ENCODE measurements around the gene ROR1. TPM values are rescaled to one million over a fixed set of nuclear protein-coding genes. Genes with fewer than 3 reads are reported as not detected.

ROR1 gene
- total RNA-seq, 4 donors from 2014 or later, result 10.6 to 21.7 (median 15.1) TPM

GRCh38 chr1:63748641-63749040, 25.2 kb upstream of the ROR1 start:
- H3K4me3 ChIP-seq, result no peak overlapping the region
- no peaks in the 10 kb centered on the region for H3K27me3 ChIP-seq
- 90% methylated on average over 5 of the region's 5 CpGs for WGBS
- H3K36me3 ChIP-seq, result no peaks in the 10 kb centered on the region
- H3K9me3 ChIP-seq, result no peaks in the 10 kb centered on the region
- no peak for DNase-seq (ENCODE audit: low spot score in 2 of 2)
- no peak overlapping the region for H3K27ac ChIP-seq
- no peaks in the 10 kb centered on the region for H3K4me1 ChIP-seq
- TF ChIP-seq POLR2AphosphoS5 (IDR thresholded peaks at IDR 0.05) (no peak), POLR2A (IDR thresholded peaks at IDR 0.05) (no peak), EP300 (IDR thresholded peaks at IDR 0.05) (no peak)
- TF ChIP-seq, protein P1, sequence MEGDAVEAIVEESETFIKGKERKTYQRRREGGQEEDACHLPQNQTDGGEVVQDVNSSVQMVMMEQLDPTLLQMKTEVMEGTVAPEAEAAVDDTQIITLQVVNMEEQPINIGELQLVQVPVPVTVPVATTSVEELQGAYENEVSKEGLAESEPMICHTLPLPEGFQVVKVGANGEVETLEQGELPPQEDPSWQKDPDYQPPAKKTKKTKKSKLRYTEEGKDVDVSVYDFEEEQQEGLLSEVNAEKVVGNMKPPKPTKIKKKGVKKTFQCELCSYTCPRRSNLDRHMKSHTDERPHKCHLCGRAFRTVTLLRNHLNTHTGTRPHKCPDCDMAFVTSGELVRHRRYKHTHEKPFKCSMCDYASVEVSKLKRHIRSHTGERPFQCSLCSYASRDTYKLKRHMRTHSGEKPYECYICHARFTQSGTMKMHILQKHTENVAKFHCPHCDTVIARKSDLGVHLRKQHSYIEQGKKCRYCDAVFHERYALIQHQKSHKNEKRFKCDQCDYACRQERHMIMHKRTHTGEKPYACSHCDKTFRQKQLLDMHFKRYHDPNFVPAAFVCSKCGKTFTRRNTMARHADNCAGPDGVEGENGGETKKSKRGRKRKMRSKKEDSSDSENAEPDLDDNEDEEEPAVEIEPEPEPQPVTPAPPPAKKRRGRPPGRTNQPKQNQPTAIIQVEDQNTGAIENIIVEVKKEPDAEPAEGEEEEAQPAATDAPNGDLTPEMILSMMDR (IDR thresholded peaks at IDR 0.05), result no peak

GRCh38 chr1:63750721-63751120, 23.1 kb upstream of the ROR1 start:
- no peaks in the 10 kb centered on the region for H3K36me3 ChIP-seq
- DNase-seq (ENCODE audit: low spot score in 2 of 2), result no peak
- no peaks in the 10 kb centered on the region for H3K4me1 ChIP-seq
- H3K4me3 ChIP-seq, result no peak overlapping the region
- H3K27me3 ChIP-seq, result no peaks in the 10 kb centered on the region
- H3K9me3 ChIP-seq, result no peaks in the 10 kb centered on the region
- no peak overlapping the region for H3K27ac ChIP-seq
- 74% methylated on average over 3 of the region's 3 CpGs for WGBS
- TF ChIP-seq POLR2AphosphoS5 (IDR thresholded peaks at IDR 0.05) (no peak), EP300 (IDR thresholded peaks at IDR 0.05) (no peak), POLR2A (IDR thresholded peaks at IDR 0.05) (no peak)
- TF ChIP-seq, protein P1 (IDR thresholded peaks at IDR 0.05), result no peak

DNA sequence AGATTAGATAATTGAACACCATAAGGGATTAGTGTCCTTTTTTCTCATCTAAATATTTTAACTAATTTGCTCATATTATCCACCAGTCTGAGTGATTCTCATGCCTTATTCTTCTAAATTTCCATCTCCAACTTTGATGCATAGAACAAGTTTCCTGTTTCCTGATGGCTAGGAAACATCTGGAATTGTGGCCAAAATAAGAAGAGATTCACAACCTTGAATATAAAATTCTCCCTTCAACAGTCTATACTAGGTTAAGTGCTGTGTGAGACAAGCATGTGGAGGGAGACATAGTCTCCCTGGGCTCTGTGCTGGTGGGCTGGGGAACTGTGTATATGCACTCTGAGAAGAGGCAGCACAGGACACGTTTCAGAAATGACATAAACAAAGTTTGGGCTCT, 21.6 kb upstream of the ROR1 start:
- Histone ChIP-seq H3K36me3 (no peaks in the 10 kb centered on the region), H3K27ac (no peak overlapping the region), H3K9me3 (no peaks in the 10 kb centered on the region), H3K4me3 (no peak overlapping the region), H3K4me1 (no peaks in the 10 kb centered on the region), H3K27me3 (no peaks in the 10 kb centered on the region)
- TF ChIP-seq, protein P1 (IDR thresholded peaks at IDR 0.05), result no peak
- no peak for TF ChIP-seq EP300 (IDR thresholded peaks at IDR 0.05)
- TF ChIP-seq POLR2A (IDR thresholded peaks at IDR 0.05), result no peak
- TF ChIP-seq POLR2AphosphoS5 (IDR thresholded peaks at IDR 0.05), result no peak
- WGBS, result 65% methylated on average over 1 of the region's 1 CpG
- DNase-seq (ENCODE audit: low spot score in 2 of 2), result no peak

- no peak for TF ChIP-seq EP300 (IDR thresholded peaks at IDR 0.05)
- TF ChIP-seq POLR2A (IDR thresholded peaks at IDR 0.05), result no peak
- no peak for TF ChIP-seq POLR2AphosphoS5 (IDR thresholded peaks at IDR 0.05)
- TF ChIP-seq, protein P1 (IDR thresholded peaks at IDR 0.05), result no peak
- no peak overlapping the region for H3K4me3 ChIP-seq
- 61% methylated on average over 6 of the region's 6 CpGs for WGBS
- H3K36me3 ChIP-seq, result no peaks in the 10 kb centered on the region
- H3K27me3 ChIP-seq, result no peaks in the 10 kb centered on the region
- DNase-seq (ENCODE audit: low spot score in 2 of 2), result no peak
- no peaks in the 10 kb centered on the region for H3K4me1 ChIP-seq
- H3K27ac ChIP-seq, result no peak overlapping the region
- H3K9me3 ChIP-seq, result no peaks in the 10 kb centered on the region
Observed at GRCh38 chr1:63753591-63753990, 20.2 kb upstream of the ROR1 start.

GRCh38 chr1:63756839-63757238, 17.0 kb upstream of the ROR1 start:
- DNase-seq (ENCODE audit: low spot score in 2 of 2), result no peak
- Histone ChIP-seq H3K27me3 (no peaks in the 10 kb centered on the region), H3K27ac (no peak overlapping the region), H3K4me3 (no peak overlapping the region), H3K9me3 (no peaks in the 10 kb centered on the region), H3K4me1 (no peaks in the 10 kb centered on the region), H3K36me3 (no peaks in the 10 kb centered on the region)
- TF ChIP-seq POLR2A (IDR thresholded peaks at IDR 0.05) (no peak), POLR2AphosphoS5 (IDR thresholded peaks at IDR 0.05) (no peak), EP300 (IDR thresholded peaks at IDR 0.05) (no peak)
- TF ChIP-seq, protein P1 (IDR thresholded peaks at IDR 0.05), result no peak

Data from suprapubic skin (tissue), 4 donors.